Measurements from ENCODE around the gene POU4F1. TPM values are rescaled to one million over a fixed set of nuclear protein-coding genes. Genes with fewer than 3 reads are reported as not detected.
"Not testable (repeated sequence)": the region's sequence is repeated elsewhere in the genome, so short reads cannot be mapped to it uniquely, and the experiment has no call there.

POU4F1 gene
- under 0.01 TPM for total RNA-seq

- peaks cover 47% of the 10 kb centered on the region for H3K4me1 ChIP-seq (ENCODE audit: insufficient read depth, low read length)
- H3K27me3 ChIP-seq (ENCODE audit: insufficient read depth, low read length): peaks cover 93% of the 10 kb centered on the region
- H3K4me3 ChIP-seq (ENCODE audit: low read length): peak within 1 kb of the TSS; percentile 8
- no peaks in the 10 kb centered on the region for H3K9me3 ChIP-seq (ENCODE audit: low read depth, low read length)
Measured at GRCh38 chr13:78603240-78603957, at the start of gene POU4F1. TSS of gene POU4F1 (minus strand) at chr13:78603552. CDS start at chr13:78603326, 226 bp downstream.

DNA sequence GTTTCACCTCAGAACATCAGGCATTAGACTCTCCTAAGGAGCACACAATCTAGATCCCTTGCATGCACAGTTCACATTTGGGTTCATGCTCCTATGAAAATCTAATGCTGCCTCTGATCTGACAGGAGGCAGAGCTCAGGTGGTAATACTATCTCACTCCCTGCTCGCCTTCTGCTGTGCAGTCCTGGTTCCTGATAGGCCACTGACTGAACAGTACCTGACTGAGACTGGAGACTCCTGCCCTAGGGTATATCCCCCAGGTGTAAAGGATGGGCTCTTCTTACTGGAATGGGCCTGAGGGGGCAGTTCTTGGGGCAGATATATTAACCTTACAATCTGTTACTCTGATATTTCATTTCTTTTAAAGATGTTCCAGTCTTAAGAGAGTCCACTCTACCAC is 49.3 kb upstream of the POU4F1 start:
- no peak overlapping the region for H3K4me3 ChIP-seq (ENCODE audit: low read length)
- H3K27me3 ChIP-seq (ENCODE audit: insufficient read depth, low read length): no peaks in the 10 kb centered on the region
- peaks cover 22% of the 10 kb centered on the region for H3K4me1 ChIP-seq (ENCODE audit: insufficient read depth, low read length)
- H3K9me3 ChIP-seq (ENCODE audit: low read depth, low read length): no peaks in the 10 kb centered on the region

DNA sequence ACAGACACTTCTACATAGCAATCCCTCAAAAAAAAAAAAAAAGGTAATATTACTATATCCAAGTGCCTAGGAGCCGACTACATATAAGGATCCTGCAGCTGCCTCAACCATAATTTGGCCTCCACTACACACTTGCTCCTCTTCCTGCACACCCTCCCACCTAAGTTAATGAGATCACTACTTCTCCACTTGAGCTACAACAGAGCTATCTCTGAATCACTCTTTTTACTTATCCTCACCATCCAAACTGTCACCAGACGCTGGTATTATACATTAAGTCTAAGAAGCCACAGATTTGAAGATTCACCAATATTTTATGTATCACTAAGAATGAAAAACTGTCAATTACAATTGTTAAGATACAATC is 47.3 kb upstream of the POU4F1 start:
- Histone ChIP-seq H3K4me3 (ENCODE audit: low read length) (no peak overlapping the region), H3K4me1 (ENCODE audit: insufficient read depth, low read length) (peaks cover 20% of the 10 kb centered on the region), H3K27me3 (ENCODE audit: insufficient read depth, low read length) (no peaks in the 10 kb centered on the region), H3K9me3 (ENCODE audit: low read depth, low read length) (no peaks in the 10 kb centered on the region)

DNA sequence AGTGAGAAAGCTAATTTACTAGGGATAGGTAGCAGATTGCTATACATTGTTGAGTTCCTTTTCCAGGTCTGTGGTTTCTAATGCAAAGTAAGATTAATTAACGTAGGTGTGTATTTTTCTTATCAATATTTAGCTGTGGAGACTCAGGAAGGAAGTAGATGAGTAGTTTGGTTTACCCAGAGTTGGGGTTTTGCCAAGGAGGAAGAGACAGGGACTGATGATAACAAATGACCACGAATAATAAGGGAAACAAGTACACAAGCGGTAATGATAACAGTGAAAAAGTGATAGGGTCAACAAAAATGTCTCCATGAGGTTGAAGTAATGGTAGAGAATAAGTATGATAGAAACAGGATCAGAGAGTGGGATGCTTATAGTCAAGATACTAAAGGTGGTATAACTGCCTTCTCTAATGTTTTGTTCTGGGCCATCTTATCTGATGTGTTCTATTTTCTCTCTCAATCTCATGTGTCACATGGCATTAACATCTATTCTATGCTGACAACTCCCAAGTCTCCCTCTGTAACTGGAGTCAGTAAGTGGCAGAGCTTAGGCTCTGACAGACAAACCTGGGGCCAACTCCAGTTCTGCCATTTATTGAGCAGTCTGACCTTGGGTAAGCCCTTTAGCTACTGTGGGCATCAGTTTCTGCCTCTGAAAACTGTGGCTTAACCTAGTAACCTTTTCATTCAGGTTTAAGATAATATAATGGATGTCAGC is 46.8 kb upstream of the POU4F1 start:
- Histone ChIP-seq H3K27me3 (ENCODE audit: insufficient read depth, low read length) (no peaks in the 10 kb centered on the region), H3K9me3 (ENCODE audit: low read depth, low read length) (no peaks in the 10 kb centered on the region), H3K4me3 (ENCODE audit: low read length) (no peak overlapping the region), H3K4me1 (ENCODE audit: insufficient read depth, low read length) (peaks cover 20% of the 10 kb centered on the region)

- H3K27me3 ChIP-seq (ENCODE audit: insufficient read depth, low read length); H3K9me3 ChIP-seq (ENCODE audit: low read depth, low read length); H3K4me3 ChIP-seq (ENCODE audit: low read length): not testable (repeated sequence)
- peaks cover 20% of the 10 kb centered on the region for H3K4me1 ChIP-seq (ENCODE audit: insufficient read depth, low read length)
Measured at GRCh38 chr13:78647109-78647678, 43.8 kb upstream of the POU4F1 start.

GRCh38 chr13:78638216-78638615 is 34.9 kb upstream of the POU4F1 start:
- Histone ChIP-seq H3K4me1 (ENCODE audit: insufficient read depth, low read length) (no peaks in the 10 kb centered on the region), H3K9me3 (ENCODE audit: low read depth, low read length) (no peaks in the 10 kb centered on the region), H3K27me3 (ENCODE audit: insufficient read depth, low read length) (no peaks in the 10 kb centered on the region), H3K4me3 (ENCODE audit: low read length) (no peak overlapping the region)

DNA sequence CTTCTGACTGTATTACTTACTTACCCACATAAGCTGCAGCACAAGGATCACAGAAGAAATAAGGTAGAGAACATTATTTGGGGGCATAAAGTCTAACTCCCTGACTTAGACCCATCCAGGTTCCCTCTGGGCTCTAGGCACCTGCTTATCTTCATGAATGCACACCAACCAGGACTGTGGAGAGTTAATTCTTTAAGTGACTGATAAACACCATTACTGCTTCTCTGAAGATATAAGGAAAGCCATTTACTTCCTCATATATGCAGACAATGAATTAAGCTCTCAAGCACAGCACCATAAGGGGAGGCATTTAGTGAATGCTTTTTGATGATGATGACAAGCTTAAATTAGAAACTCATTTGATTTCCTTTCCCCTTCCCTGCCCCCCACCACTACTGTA is 33.1 kb upstream of the POU4F1 start:
- Histone ChIP-seq H3K27me3 (ENCODE audit: insufficient read depth, low read length) (no peaks in the 10 kb centered on the region), H3K9me3 (ENCODE audit: low read depth, low read length) (no peaks in the 10 kb centered on the region), H3K4me1 (ENCODE audit: insufficient read depth, low read length) (no peaks in the 10 kb centered on the region), H3K4me3 (ENCODE audit: low read length) (no peak overlapping the region)

DNA sequence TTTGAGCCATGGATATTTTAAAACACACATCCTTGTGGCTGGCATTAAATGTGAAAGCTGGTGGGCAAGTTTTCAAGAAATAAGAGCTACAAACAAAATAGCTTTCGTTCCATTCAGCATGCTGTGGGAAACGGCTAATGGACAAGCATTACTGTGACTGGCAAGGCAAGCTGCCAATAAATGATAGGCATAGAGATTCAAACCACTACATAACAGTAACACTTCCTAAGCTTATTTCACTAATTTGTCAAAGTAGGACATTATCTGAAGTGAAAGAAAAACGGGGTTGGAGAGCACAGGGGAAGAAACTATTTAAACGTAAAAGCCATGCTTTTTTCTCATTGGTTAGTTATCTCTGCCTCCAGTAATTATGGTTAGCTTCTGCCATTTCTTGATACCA is 29.6 kb upstream of the POU4F1 start:
- Histone ChIP-seq H3K4me1 (ENCODE audit: insufficient read depth, low read length) (no peaks in the 10 kb centered on the region), H3K27me3 (ENCODE audit: insufficient read depth, low read length) (no peaks in the 10 kb centered on the region), H3K4me3 (ENCODE audit: low read length) (no peak overlapping the region), H3K9me3 (ENCODE audit: low read depth, low read length) (no peaks in the 10 kb centered on the region)

DNA sequence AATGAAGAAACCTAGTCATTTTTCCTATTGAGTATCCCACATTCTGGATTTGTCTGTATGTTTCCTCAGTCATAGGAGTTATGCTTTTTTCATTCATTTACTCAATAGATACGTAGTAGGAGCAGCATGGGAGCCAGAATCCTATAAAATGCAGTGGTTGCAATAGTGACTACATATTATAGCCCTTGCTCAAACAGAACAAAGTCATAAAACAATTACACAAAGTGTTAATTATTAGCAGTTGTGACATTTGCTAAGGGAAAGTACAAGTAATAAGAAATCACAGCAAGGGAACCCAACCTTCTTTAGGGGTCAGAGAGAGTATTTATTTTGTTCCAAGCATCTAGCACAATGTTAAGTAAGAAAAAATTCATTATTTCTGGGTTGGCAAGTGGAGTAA is 27.7 kb upstream of the POU4F1 start:
- no peak overlapping the region for H3K4me3 ChIP-seq (ENCODE audit: low read length)
- no peaks in the 10 kb centered on the region for H3K4me1 ChIP-seq (ENCODE audit: insufficient read depth, low read length)
- H3K9me3 ChIP-seq (ENCODE audit: low read depth, low read length): no peaks in the 10 kb centered on the region
- H3K27me3 ChIP-seq (ENCODE audit: insufficient read depth, low read length): no peaks in the 10 kb centered on the region

GRCh38 chr13:78630511-78630910 is 27.2 kb upstream of the POU4F1 start:
- Histone ChIP-seq H3K27me3 (ENCODE audit: insufficient read depth, low read length) (no peaks in the 10 kb centered on the region), H3K4me1 (ENCODE audit: insufficient read depth, low read length) (no peaks in the 10 kb centered on the region), H3K4me3 (ENCODE audit: low read length) (no peak overlapping the region), H3K9me3 (ENCODE audit: low read depth, low read length) (no peaks in the 10 kb centered on the region)

- no peak overlapping the region for H3K4me3 ChIP-seq (ENCODE audit: low read length)
- H3K27me3 ChIP-seq (ENCODE audit: insufficient read depth, low read length): no peaks in the 10 kb centered on the region
- no peaks in the 10 kb centered on the region for H3K9me3 ChIP-seq (ENCODE audit: low read depth, low read length)
- H3K4me1 ChIP-seq (ENCODE audit: insufficient read depth, low read length): no peaks in the 10 kb centered on the region
Measured at GRCh38 chr13:78625384-78625783, 22.0 kb upstream of the POU4F1 start.

DNA sequence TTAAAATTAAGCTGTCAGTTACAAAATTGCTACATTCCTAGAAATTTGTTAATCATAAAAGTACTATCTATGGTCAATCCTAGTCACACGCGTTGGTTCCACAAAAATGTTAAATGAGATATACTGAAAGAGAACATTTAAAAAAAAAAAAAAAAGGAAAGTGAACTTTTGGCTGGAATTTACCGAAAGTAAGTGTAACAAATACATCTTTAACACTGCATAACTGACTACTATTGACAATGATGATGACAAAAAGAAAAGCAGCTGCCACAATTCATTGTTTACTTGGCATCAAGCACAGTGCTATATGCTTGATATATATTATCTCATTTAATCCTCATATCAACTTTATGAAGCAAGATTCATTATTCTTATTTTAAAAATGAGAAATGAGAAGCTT is 19.8 kb upstream of the POU4F1 start:
- no peaks in the 10 kb centered on the region for H3K27me3 ChIP-seq (ENCODE audit: insufficient read depth, low read length)
- no peaks in the 10 kb centered on the region for H3K4me1 ChIP-seq (ENCODE audit: insufficient read depth, low read length)
- H3K9me3 ChIP-seq (ENCODE audit: low read depth, low read length): no peaks in the 10 kb centered on the region
- H3K4me3 ChIP-seq (ENCODE audit: low read length): no peak overlapping the region

DNA sequence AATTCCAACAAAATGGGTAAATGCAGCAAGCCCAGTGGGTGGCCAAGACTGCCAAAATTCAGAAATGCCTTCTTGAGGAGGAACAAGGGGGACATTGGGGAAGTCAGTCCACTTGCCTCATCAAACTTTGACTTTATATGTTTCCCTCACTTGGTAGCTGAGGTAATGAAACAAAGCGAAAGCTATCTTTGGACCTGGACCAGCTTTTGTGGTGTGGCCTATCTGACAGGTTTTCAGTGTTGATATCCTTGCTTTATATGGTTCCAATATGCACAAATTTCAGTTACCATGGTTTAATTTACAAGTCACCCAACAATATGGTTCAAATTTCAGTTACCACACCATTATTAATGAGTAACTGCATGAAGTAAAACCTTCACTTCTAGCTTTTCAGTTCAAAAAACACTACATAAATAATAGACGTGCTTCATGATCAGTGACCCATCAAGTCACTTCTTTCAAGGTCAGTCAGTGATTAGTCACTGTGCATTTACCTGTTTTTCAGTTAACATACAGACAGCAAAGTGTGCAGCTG is 17.7 kb upstream of the POU4F1 start:
- no peaks in the 10 kb centered on the region for H3K4me1 ChIP-seq (ENCODE audit: insufficient read depth, low read length)
- no peak overlapping the region for H3K4me3 ChIP-seq (ENCODE audit: low read length)
- no peaks in the 10 kb centered on the region for H3K27me3 ChIP-seq (ENCODE audit: insufficient read depth, low read length)
- H3K9me3 ChIP-seq (ENCODE audit: low read depth, low read length): no peaks in the 10 kb centered on the region

DNA sequence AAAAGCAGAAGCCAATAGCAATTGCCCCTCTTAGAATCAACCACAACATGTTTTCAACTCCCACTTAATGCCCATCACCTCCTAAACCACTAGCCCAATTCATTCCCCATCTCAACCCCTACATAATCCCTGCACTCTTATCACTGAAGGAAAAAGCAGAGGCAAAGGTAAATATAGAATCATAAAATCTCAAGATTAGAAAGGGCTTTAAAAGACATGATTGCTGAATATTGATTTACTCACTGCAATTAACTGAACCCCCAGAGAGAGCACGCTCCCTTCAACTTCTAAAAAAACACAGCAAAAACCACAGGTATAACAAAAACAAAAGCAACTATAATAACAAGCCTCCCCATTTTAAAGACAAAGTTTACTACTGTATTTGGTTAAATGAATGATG is 15.1 kb upstream of the POU4F1 start:
- no peak overlapping the region for H3K4me3 ChIP-seq (ENCODE audit: low read length)
- no peaks in the 10 kb centered on the region for H3K4me1 ChIP-seq (ENCODE audit: insufficient read depth, low read length)
- H3K9me3 ChIP-seq (ENCODE audit: low read depth, low read length): no peaks in the 10 kb centered on the region
- H3K27me3 ChIP-seq (ENCODE audit: insufficient read depth, low read length): no peaks in the 10 kb centered on the region

- Histone ChIP-seq H3K4me1 (ENCODE audit: insufficient read depth, low read length) (peaks cover 31% of the 10 kb centered on the region), H3K9me3 (ENCODE audit: low read depth, low read length) (no peaks in the 10 kb centered on the region), H3K27me3 (ENCODE audit: insufficient read depth, low read length) (peaks cover 63% of the 10 kb centered on the region), H3K4me3 (ENCODE audit: low read length) (no peak overlapping the region)
Measured at GRCh38 chr13:78611040-78611439, 7.7 kb upstream of the POU4F1 start.

All from mononuclear cell (primary cell).